ENCODE measurements around the gene MSLN.

The MSLN gene

GRCh38 chr16:768428-768827 is 7.9 kb downstream of the MSLN start:
- Histone ChIP-seq H3F3A (ENCODE audit: low read depth) (no peaks in the 10 kb centered on the region), H4K20me1 (ENCODE audit: insufficient read depth, low read length, poor library complexity, severe bottlenecking) (no peaks in the 10 kb centered on the region), H3K9me3 (ENCODE audit: insufficient read depth, low read depth, low read length) (no peaks in the 10 kb centered on the region), H3K36me3 (ENCODE audit: insufficient read depth, low read length) (no peaks in the 10 kb centered on the region), H3K27me3 (ENCODE audit: insufficient read depth, low read length, poor library complexity, severe bottlenecking) (no peaks in the 10 kb centered on the region), H2AFZ (ENCODE audit: low read length) (no peak overlapping the region), H3K79me2 (ENCODE audit: insufficient read depth, low read length) (no peaks in the 10 kb centered on the region), H3K4me2 (ENCODE audit: low read depth, low read length, poor library complexity, severe bottlenecking) (no peak overlapping the region), H3K9me2 (replicated peaks; ENCODE audit: low read depth, low read length) (no peaks in the 10 kb centered on the region), H3K9ac (ENCODE audit: low read depth, low read length, poor library complexity, severe bottlenecking) (no peak overlapping the region), H3K4me3 (ENCODE audit: low read length, poor library complexity, severe bottlenecking) (no peak overlapping the region), H3K4me1 (ENCODE audit: insufficient read depth, low read length, poor library complexity, severe bottlenecking) (no peaks in the 10 kb centered on the region)
- no peak for TF ChIP-seq EZH2phosphoT487 (IDR thresholded peaks at IDR 0.05; ENCODE audit: borderline replicate concordance)
- TF ChIP-seq CTCF (conservative IDR thresholded peaks at IDR 0.05; ENCODE audit: low read length): no peak

DNA sequence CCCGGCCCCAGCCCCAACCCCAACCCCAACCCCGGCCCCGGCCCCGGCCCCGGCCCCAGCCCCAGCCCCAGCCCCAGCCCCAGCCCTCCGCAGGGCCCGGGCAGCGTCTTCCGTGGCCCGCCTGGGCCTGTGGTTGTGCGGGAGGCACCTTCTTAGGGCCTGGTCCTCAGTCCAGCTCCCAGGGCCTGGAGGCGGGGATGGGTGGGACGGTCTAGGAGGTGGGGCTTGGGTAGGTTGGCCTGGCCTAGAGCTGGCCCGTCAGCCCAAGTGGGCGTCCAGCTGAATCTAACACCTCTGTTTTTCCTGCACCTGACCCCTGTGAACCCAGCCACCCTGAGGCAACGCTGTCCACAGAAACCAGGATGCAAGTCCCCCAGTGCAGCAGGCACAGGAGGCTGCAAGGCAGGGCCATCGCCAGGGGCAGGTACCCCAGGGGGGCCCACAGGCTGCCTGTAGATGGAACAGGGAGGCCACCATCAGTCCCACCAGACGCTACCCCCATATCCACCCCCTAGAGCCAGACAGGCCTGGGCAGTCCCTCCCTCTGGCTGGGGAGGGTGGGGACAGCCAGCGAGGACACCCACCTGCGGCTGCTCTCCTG is 8.8 kb downstream of the MSLN start:
- no peak overlapping the region for H3K9ac ChIP-seq (ENCODE audit: low read depth, low read length, poor library complexity, severe bottlenecking)
- no peaks in the 10 kb centered on the region for H4K20me1 ChIP-seq (ENCODE audit: insufficient read depth, low read length, poor library complexity, severe bottlenecking)
- H3K27me3 ChIP-seq (ENCODE audit: insufficient read depth, low read length, poor library complexity, severe bottlenecking): no peaks in the 10 kb centered on the region
- H3K9me3 ChIP-seq (ENCODE audit: insufficient read depth, low read depth, low read length): no peaks in the 10 kb centered on the region
- H2AFZ ChIP-seq (ENCODE audit: low read length): no peak overlapping the region
- H3F3A ChIP-seq (ENCODE audit: low read depth): no peaks in the 10 kb centered on the region
- no peaks in the 10 kb centered on the region for H3K4me1 ChIP-seq (ENCODE audit: insufficient read depth, low read length, poor library complexity, severe bottlenecking)
- no peak overlapping the region for H3K4me2 ChIP-seq (ENCODE audit: low read depth, low read length, poor library complexity, severe bottlenecking)
- no peak overlapping the region for H3K4me3 ChIP-seq (ENCODE audit: low read length, poor library complexity, severe bottlenecking)
- no peaks in the 10 kb centered on the region for H3K9me2 ChIP-seq (replicated peaks; ENCODE audit: low read depth, low read length)
- no peaks in the 10 kb centered on the region for H3K79me2 ChIP-seq (ENCODE audit: insufficient read depth, low read length)
- no peaks in the 10 kb centered on the region for H3K36me3 ChIP-seq (ENCODE audit: insufficient read depth, low read length)
- no peak for TF ChIP-seq EZH2phosphoT487 (IDR thresholded peaks at IDR 0.05; ENCODE audit: borderline replicate concordance)
- no peak for TF ChIP-seq CTCF (conservative IDR thresholded peaks at IDR 0.05; ENCODE audit: low read length)

DNA sequence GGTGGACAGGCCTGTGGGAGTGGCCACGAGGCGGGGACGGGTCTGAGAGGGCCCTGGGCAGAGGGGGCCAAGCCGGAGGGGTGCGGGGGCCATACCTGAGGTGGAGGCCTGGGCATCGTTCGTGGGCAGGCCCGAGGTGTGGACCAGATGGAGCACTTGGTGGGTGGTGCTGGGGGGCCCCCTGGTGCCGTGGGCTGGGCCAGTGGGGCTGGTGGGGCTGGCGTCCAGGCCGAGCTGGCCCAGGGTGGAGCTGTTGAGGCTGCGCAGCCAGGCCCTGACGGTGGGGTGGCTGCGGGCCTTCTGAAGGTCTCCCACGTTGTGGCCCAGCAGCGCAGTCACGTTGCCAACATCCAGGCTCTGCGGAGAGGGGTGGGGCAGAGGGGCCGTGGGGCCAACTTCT is 9.4 kb downstream of the MSLN start:
- TF ChIP-seq EZH2phosphoT487 (IDR thresholded peaks at IDR 0.05; ENCODE audit: borderline replicate concordance) (no peak), CTCF (conservative IDR thresholded peaks at IDR 0.05; ENCODE audit: low read length) (no peak)
- Histone ChIP-seq H3K4me2 (ENCODE audit: low read depth, low read length, poor library complexity, severe bottlenecking) (no peak overlapping the region), H3K36me3 (ENCODE audit: insufficient read depth, low read length) (no peaks in the 10 kb centered on the region), H3K27me3 (ENCODE audit: insufficient read depth, low read length, poor library complexity, severe bottlenecking) (no peaks in the 10 kb centered on the region), H3K9me2 (replicated peaks; ENCODE audit: low read depth, low read length) (no peaks in the 10 kb centered on the region), H2AFZ (ENCODE audit: low read length) (no peak overlapping the region), H4K20me1 (ENCODE audit: insufficient read depth, low read length, poor library complexity, severe bottlenecking) (no peaks in the 10 kb centered on the region), H3K9me3 (ENCODE audit: insufficient read depth, low read depth, low read length) (no peaks in the 10 kb centered on the region), H3K79me2 (ENCODE audit: insufficient read depth, low read length) (no peaks in the 10 kb centered on the region), H3F3A (ENCODE audit: low read depth) (no peaks in the 10 kb centered on the region), H3K9ac (ENCODE audit: low read depth, low read length, poor library complexity, severe bottlenecking) (no peak overlapping the region), H3K4me1 (ENCODE audit: insufficient read depth, low read length, poor library complexity, severe bottlenecking) (no peaks in the 10 kb centered on the region), H3K4me3 (ENCODE audit: low read length, poor library complexity, severe bottlenecking) (no peak overlapping the region)

Data from Loucy (cell line).